GM19193 (cell line): Measurements from ENCODE around the gene DUSP7.

Experiments used
- POLR2A ChIP-seq: IDR thresholded peaks from 4 replicates; pipeline ENCODE4 v1.6.1; 2011; ENCODE audit not compliant: insufficient read depth, insufficient read length; ENCODE audit errors: extremely low read depth

Gene DUSP7

DNA sequence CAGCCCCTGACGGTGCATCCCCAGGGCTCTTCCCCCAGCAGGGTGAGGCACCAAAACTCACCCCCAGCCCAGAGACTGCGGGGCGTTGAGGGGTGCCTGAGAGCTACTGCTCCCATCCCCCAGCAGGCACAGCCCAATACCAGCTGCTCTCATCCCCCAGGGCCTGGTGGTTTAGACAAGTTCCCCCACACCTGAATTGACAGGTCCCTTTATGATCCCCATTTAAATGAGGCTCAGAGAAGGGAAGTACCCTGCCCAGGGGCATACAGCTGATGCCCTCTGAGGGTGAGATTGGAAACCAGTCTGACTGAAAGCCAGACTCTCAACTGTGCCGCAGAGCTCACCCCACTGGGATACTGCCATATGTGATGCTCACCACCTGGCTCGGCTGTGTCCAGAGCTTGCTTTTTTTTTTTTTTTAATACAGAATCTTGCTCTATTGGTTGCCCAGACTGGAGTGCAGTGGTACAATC is 20.1 kb downstream of the DUSP7 start:
- no peak for TF ChIP-seq POLR2A

GRCh38 chr3:52034651-52035050 is 21.7 kb downstream of the DUSP7 start:
- TF ChIP-seq POLR2A = no peak

- no peak for TF ChIP-seq POLR2A
Measured at GRCh38 chr3:52034212-52034611, 22.2 kb downstream of the DUSP7 start.

GRCh38 chr3:52032702-52033408 is 23.5 kb downstream of the DUSP7 start:
- no peak for TF ChIP-seq POLR2A

- no peak for TF ChIP-seq POLR2A
Measured at GRCh38 chr3:52031896-52032295, 24.5 kb downstream of the DUSP7 start.

GRCh38 chr3:52030714-52031310 is 25.6 kb downstream of the DUSP7 start:
- TF ChIP-seq POLR2A = no peak

DNA sequence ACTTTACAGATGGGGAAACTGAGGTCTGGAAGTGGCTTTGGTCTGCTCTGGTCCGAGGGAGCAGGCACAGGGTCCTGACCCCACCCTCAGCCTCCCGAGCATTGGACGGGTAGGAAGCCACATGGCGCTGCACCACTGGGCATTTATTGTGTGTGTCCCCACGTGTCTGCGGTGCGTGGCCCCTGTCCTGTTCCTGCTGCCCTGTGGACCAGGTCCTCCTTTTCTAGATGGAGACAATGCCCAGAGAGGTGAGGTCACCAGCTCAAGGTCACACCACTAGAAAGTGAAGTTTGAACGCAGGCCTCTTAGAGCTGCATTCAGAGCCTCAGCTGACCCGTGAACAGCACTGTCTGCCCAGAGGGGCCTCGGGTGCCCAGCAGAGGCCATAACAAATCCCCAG is 26.8 kb downstream of the DUSP7 start:
- no peak for TF ChIP-seq POLR2A

DNA sequence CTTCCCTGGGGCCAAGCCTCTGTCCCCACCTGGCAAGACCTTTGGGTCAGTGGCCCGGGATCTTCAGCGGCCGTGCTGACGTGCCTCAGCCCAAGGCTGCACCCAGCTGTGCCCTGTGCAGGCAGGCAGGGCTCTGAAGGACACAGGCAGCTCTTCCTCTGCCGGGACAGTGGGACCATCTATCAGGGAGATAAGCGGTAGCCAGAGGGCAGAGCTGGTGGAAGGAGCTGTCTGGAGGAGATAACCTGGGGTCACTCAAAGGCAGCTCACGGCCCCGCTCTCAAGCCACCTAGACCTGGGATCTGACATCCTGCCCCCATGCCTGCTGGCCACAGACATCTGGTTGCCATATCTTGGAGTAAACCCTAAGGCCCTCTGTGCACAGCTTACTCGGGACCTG is 27.3 kb downstream of the DUSP7 start:
- TF ChIP-seq POLR2A = no peak

GRCh38 chr3:52028572-52028971 is 27.8 kb downstream of the DUSP7 start:
- TF ChIP-seq POLR2A = no peak

DNA sequence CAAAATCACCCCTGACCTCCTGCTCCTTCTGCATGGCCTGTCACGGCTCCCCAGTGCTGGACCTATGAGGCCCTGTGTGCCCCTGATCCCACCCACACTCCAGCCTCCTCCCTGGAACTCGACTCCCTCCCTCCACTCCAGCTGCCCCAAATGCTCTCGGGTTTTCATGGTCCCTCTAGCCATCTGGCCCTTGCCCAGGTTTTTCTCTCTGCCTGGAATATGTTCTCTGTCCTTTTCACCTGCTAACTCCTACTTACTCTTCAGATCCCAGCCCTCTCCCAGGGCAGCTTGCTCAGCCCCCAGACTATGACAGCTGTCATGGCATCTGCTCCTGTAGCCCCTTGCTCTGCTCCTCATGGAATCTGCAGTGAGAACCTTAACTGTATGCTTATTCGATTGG is 30.3 kb downstream of the DUSP7 start:
- no peak for TF ChIP-seq POLR2A

- TF ChIP-seq POLR2A = no peak
Measured at GRCh38 chr3:52025453-52025852, 30.9 kb downstream of the DUSP7 start.

DNA sequence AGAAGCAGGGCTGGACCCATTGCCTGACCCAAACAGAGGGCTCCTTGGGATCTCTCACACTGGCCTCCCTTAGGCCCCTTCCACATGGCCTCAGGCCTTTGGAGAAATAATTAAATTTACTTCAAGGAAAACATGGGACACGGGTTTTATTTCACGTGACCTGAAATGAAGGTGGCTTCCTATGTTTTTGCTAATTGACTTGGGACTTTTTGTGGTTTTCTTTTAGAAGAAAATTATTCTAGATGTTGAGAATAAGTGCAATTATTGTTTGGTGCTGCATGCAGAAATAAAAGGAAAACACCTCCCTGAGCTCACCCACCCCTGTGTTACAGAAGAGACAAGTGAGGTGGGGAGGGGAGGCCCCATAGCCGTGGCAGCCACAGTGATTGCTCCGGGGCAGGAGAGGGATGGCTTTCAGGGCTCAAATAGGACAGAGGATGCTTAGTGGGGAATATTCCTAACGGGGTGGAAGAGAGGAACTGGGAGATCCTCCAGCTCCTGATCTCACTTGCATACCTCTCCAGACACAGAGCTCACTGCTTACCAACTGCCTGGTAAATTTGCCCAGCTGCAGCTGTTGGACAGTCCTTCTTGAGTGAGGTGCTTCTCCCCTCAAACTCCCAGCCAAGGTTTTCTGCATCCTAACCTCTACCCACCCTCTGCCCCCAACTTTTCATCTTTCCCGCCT is 31.5 kb downstream of the DUSP7 start:
- no peak for TF ChIP-seq POLR2A

DNA sequence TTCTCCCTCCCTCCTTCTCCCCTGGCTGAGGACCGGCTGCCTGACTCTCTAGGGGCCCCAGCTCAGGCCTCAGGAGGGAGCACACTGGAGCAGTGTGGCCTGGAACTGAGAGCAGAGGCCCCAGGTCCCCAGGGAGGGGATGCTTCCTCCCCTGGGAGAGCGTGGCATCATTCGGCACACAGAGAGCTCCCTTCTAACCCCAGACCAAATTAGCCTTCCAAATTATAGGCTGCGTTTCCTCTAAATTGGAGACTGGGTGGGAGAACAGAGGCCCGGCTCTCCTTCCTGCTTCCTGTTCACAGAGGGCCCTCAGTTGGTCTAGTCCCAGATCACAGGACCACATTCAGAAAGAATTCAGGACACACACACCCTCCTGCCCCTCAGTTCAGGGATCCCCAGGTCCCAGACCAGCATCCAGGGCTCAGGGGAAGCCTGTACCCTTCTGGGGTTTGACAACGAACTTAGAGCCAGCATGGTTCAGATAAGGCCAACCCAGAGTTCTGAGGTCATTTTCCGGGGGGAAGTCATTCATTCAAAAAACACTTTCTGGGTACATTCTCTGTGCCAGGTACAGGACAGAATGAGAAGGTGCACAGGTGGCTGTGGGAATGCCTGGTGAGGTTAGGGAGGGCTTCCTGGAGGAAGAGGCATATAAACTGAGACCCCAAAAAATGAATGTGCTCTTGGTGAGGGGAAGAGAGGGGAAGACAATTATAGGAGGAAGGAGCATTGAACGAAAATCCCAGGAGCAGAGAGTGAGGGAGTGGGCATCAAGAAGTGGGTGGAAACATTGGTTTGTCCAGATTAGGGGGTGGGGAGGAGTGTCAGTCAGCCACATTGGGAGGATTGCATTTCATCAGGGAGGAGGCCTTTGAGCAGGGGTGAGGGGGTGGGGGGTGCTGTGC is 32.3 kb downstream of the DUSP7 start:
- no peak for TF ChIP-seq POLR2A

DNA sequence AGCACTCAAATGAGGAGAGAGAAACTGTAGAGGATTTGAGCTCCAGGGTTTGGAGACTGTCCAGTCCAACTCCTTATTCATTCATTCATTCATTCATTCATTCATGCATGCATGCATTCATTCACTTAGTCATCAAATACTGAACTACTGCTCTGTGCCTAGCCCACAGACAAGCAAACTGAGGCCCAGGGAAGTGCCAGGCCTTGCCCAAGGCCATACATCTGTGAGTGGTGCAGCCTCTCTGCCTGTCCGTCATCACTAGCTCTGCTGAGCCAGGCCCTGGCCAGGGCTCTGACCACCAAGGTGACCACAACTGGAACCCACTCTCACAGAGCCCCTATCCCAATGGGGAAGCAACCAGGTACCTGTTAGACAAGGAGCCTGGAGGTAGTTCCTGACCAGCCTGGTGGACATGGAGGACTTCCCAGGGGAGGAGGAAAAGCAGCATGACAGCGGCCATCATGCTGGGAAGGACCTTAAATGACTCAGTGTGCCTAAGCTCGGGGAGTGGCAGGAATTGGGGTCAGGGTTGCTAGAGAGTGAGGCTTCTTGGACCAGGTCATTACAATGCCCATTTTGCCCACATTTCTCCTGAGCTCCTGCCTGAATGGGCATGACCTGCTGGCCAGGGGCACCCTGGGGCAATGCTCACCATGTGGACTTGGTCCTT is 33.1 kb downstream of the DUSP7 start:
- no peak for TF ChIP-seq POLR2A
